ENCODE data around the gene ATXN3L.

Gene ATXN3L

GRCh38 chrX:13270360-13270759 lies 49.5 kb downstream of the ATXN3L start:
- no peak overlapping the region for H3K4me3 ChIP-seq (ENCODE audit: control insufficient read depth, low read depth, low read length)
- TF ChIP-seq CTCF (IDR thresholded peaks at IDR 0.05; ENCODE audit: control insufficient read depth, insufficient read depth, low read depth, low read length, missing control alignments): no peak
- no peak for DNase-seq (ENCODE audit: low read depth)

GRCh38 chrX:13268874-13269273 lies 51.0 kb downstream of the ATXN3L start:
- DNase-seq (ENCODE audit: low read depth): no peak
- TF ChIP-seq CTCF (IDR thresholded peaks at IDR 0.05; ENCODE audit: control insufficient read depth, insufficient read depth, low read depth, low read length, missing control alignments): no peak

More at GRCh38 chrX:13268874-13269273, 51.0 kb downstream of the ATXN3L start:
- no peak overlapping the region for H3K4me3 ChIP-seq (ENCODE audit: control insufficient read depth, low read depth, low read length)
